ENCODE measurements around the gene ZNF320. TPM values are rescaled to one million over a fixed set of nuclear protein-coding genes. Genes with fewer than 3 reads are reported as not detected.
A peak's percentile ranks its signal among the peaks of the same experiment; 100 is the strongest.
"Not testable (repeated sequence)": the region's sequence is repeated elsewhere in the genome, so short reads cannot be mapped to it uniquely, and the experiment has no call there.

The ZNF320 gene
- total and polyA plus RNA-seq, 12 donors, result 4.0 to 21.3 (median 11.4) TPM

GRCh38 chr19:52857378-52858191, 39.9 kb downstream of the ZNF320 start, which contains the start of gene ZNF468:
TSS of gene ZNF468 (minus strand) at chr19:52857619. CDS start at chr19:52854272, 3,347 bp downstream.
- intact Hi-C loops (cut with DNase I); H3K9me3 ChIP-seq (replicated peaks in 1 of 3); H3K27me3 ChIP-seq; H3K4me1 ChIP-seq (replicated peaks in 1 of 2): not testable (repeated sequence)
- H3K27ac ChIP-seq, result peak within 1 kb of the TSS in 2 of 5 donors; percentile 61 to 70
- peaks cover 0 to 12% of the 10 kb centered on the region in 2 donors for H3K36me3 ChIP-seq (replicated peaks in 1 of 2)
- WGBS, 4 donors, result 4 to 9% (median 7%) methylated on average over 15 to 41 of the region's 43 CpGs
- peak; percentile 67 to 89 (median 79) for DNase-seq
- H3K4me3 ChIP-seq, result peak within 1 kb of the TSS in 3 of 4 donors; percentile 1 to 78 (median 54)
- TF ChIP-seq, protein P1, sequence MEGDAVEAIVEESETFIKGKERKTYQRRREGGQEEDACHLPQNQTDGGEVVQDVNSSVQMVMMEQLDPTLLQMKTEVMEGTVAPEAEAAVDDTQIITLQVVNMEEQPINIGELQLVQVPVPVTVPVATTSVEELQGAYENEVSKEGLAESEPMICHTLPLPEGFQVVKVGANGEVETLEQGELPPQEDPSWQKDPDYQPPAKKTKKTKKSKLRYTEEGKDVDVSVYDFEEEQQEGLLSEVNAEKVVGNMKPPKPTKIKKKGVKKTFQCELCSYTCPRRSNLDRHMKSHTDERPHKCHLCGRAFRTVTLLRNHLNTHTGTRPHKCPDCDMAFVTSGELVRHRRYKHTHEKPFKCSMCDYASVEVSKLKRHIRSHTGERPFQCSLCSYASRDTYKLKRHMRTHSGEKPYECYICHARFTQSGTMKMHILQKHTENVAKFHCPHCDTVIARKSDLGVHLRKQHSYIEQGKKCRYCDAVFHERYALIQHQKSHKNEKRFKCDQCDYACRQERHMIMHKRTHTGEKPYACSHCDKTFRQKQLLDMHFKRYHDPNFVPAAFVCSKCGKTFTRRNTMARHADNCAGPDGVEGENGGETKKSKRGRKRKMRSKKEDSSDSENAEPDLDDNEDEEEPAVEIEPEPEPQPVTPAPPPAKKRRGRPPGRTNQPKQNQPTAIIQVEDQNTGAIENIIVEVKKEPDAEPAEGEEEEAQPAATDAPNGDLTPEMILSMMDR (IDR thresholded peaks at IDR 0.05), result peak in 1 of 6 experiments; percentile 33
- peak; percentile 47 to 61 for TF ChIP-seq POLR2A (IDR thresholded peaks at IDR 0.05)

GRCh38 chr19:52856540-52857377, 40.7 kb downstream of the ZNF320 start:
- H3K27me3 ChIP-seq; H3K9me3 ChIP-seq (replicated peaks in 1 of 3); intact Hi-C loops (cut with DNase I); H3K4me1 ChIP-seq (replicated peaks in 1 of 2): not testable (repeated sequence)
- peak overlapping the region in 2 of 5 donors; percentile 61 to 70 for H3K27ac ChIP-seq
- peak overlapping the region in 3 of 4 donors; percentile 1 to 78 (median 54) for H3K4me3 ChIP-seq
- H3K36me3 ChIP-seq (replicated peaks in 1 of 2), result peaks cover 0 to 18% of the 10 kb centered on the region in 2 donors
- 0 to 5% (median 2%) methylated on average over 17 to 31 of the region's 31 CpGs for WGBS, 4 donors
- peak in 2 of 7 donors; percentile 10 to 30 for DNase-seq

Small RNAs within 50 kb of the gene (small RNA-seq; reads per million reads assigned to genes)
- 0.12 to 0.25 reads per million in 2 donors for gene ZNF320

Other genes starting within 250 kb of the ZNF320 start
- gene ZNF611, start 162.6 kb downstream of the ZNF320 start, total RNA-seq, result 10 to 100 TPM in 6 of 9 donors, 1 to 10 TPM in 3; 8.3 to 21.8 (median 13.8) TPM
- 1 to 10 TPM; 3.8 to 6.8 (median 5.7) TPM for gene ZNF611, start 162.6 kb downstream of the ZNF320 start, polyA plus RNA-seq
- gene ZNF600, start 110.8 kb downstream of the ZNF320 start, total RNA-seq, result 10 to 100 TPM in 1 of 9 donors, 1 to 10 TPM in 7, under 1 TPM in 1; 0.42 to 17.7 (median 5.0) TPM
- 10 to 100 TPM in 1 of 3 donors, 1 to 10 TPM in 2; 8.0 to 17.1 (median 9.7) TPM for gene ZNF600, start 110.8 kb downstream of the ZNF320 start, polyA plus RNA-seq
- gene ZNF28, start 76.0 kb downstream of the ZNF320 start, total RNA-seq, result 10 to 100 TPM; 11.3 to 51.9 (median 16.9) TPM
- gene ZNF28, start 76.0 kb downstream of the ZNF320 start, polyA plus RNA-seq, result 10 to 100 TPM in 1 of 3 donors, 1 to 10 TPM in 2; 2.1 to 32.2 (median 2.7) TPM
- 100 to 1,000 TPM in 1 of 9 donors, 10 to 100 TPM in 8; 10.7 to 109 (median 18.9) TPM for gene ZNF468, start 40.0 kb downstream of the ZNF320 start, total RNA-seq
- gene ZNF468, start 40.0 kb downstream of the ZNF320 start, polyA plus RNA-seq, result 10 to 100 TPM in 1 of 3 donors, 1 to 10 TPM in 2; 5.5 to 30.6 (median 5.6) TPM
- 1 to 10 TPM; 2.2 to 9.0 (median 4.8) TPM for gene ZNF888, start 25.8 kb upstream of the ZNF320 start, total RNA-seq
- 1 to 10 TPM; 2.6 to 4.7 (median 4.0) TPM for gene ZNF888, start 25.8 kb upstream of the ZNF320 start, polyA plus RNA-seq
- gene ZNF816, start 65.2 kb upstream of the ZNF320 start, total RNA-seq, result 10 to 100 TPM in 6 of 9 donors, 1 to 10 TPM in 3; 4.2 to 29.3 (median 11.8) TPM
- gene ZNF816, start 65.2 kb upstream of the ZNF320 start, polyA plus RNA-seq, result 10 to 100 TPM in 1 of 3 donors, 1 to 10 TPM in 2; 2.3 to 13.1 (median 4.3) TPM
- gene ERVV-1, start 116.3 kb upstream of the ZNF320 start, total RNA-seq, result not detected
- not detected for gene ERVV-1, start 116.3 kb upstream of the ZNF320 start, polyA plus RNA-seq
- not detected for gene ERVV-2, start 147.1 kb upstream of the ZNF320 start, total RNA-seq
- gene ERVV-2, start 147.1 kb upstream of the ZNF320 start, polyA plus RNA-seq, result not detected
- gene ZNF160, start 205.8 kb upstream of the ZNF320 start, total RNA-seq, result 100 to 1,000 TPM in 1 of 9 donors, 10 to 100 TPM in 8; 28.3 to 102 (median 68.7) TPM
- gene ZNF160, start 205.8 kb upstream of the ZNF320 start, polyA plus RNA-seq, result 10 to 100 TPM; 26.1 to 66.6 (median 39.4) TPM
- 10 to 100 TPM; 20.3 to 59.2 (median 38.5) TPM for gene ZNF415, start 235.3 kb upstream of the ZNF320 start, total RNA-seq
- 10 to 100 TPM; 17.5 to 45.4 (median 42.0) TPM for gene ZNF415, start 235.3 kb upstream of the ZNF320 start, polyA plus RNA-seq

Data from adrenal gland (tissue), 12 donors.